AG10803 (cell line): Measurements from ENCODE around the gene THAP4.

Source experiments
- DNase-seq: peaks from one replicate; pipeline ENCODE4 v3.0.0; 2010; ENCODE audit warnings: low read depth
- H3K4me3 ChIP-seq: 2 replicates; pipeline ENCODE4 v1.5.1; 2011; ENCODE audit warnings: mild to moderate bottlenecking, low read length, control low read depth
- CTCF ChIP-seq: conservative IDR thresholded peaks from 2 replicates; pipeline ENCODE4 v1.5.1; 2011; ENCODE audit warnings: mild to moderate bottlenecking, low read length, control low read depth, inconsistent platforms

THAP4 gene

DNA sequence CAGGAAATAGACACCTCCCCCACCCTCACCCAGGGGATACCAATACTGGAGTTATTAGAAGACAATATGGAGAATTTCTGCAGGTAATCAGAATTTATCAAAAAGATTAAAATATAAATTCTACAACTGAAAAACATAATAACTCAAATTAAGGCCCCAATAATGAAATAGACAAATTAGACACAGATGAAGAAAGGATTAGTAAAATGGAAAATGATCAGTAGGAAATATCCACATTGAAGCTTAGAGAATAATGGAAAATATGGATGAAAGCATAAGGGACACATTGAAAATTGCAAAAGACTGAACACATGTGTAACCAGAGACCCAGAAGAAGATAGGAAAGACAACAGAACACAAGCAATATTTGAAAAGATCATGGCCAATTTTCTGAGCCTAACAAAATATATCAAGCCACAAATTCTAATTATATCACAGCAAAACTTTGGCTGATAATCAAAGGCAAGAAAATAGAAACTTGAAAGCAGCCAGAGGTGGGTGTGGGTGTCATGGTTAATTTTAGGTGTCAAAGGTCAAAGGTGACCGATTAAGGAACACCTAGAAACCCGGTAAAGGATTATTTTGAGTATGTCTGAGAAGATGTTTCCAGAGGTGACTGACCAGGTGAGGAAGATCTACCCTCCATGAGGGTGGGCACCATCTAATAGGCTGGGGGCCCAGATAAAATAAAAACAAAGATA lies 50.2 kb downstream of the THAP4 start:
- no peak for DNase-seq
- TF ChIP-seq CTCF = no peak
- no peak overlapping the region for H3K4me3 ChIP-seq

GRCh38 chr2:241584436-241584835 lies 52.5 kb downstream of the THAP4 start:
- H3K4me3 ChIP-seq = no peak overlapping the region
- peak; percentile 49 for DNase-seq
- TF ChIP-seq CTCF = no peak

GRCh38 chr2:241582806-241583205 lies 54.2 kb downstream of the THAP4 start:
- no peak for DNase-seq
- no peak overlapping the region for H3K4me3 ChIP-seq

GRCh38 chr2:241582328-241582727 lies 54.6 kb downstream of the THAP4 start:
- no peak for TF ChIP-seq CTCF
- DNase-seq = no peak
- no peak overlapping the region for H3K4me3 ChIP-seq

More at GRCh38 chr2:241582806-241583205, 54.2 kb downstream of the THAP4 start:
- no peak for TF ChIP-seq CTCF

DNA sequence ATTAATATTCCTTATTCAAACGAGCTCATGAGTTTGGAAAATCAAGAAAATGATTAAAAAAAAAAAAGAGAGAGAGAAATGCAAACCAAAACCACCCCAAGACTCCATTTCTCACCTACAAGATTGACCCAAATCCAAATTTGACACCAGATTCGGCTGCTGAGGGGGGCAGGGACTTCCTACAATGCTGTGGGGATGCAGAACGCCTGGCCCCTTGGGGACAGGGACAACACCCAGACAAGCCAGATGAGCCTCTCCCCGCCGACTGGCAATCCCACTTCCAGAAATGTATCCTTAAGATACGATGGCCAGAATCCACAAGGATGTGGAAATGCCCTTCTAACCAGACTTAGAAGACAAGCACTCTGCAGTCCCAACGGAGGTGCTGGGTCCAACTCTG lies 57.7 kb downstream of the THAP4 start:
- DNase-seq = no peak
- no peak for TF ChIP-seq CTCF
- H3K4me3 ChIP-seq = no peak overlapping the region

DNA sequence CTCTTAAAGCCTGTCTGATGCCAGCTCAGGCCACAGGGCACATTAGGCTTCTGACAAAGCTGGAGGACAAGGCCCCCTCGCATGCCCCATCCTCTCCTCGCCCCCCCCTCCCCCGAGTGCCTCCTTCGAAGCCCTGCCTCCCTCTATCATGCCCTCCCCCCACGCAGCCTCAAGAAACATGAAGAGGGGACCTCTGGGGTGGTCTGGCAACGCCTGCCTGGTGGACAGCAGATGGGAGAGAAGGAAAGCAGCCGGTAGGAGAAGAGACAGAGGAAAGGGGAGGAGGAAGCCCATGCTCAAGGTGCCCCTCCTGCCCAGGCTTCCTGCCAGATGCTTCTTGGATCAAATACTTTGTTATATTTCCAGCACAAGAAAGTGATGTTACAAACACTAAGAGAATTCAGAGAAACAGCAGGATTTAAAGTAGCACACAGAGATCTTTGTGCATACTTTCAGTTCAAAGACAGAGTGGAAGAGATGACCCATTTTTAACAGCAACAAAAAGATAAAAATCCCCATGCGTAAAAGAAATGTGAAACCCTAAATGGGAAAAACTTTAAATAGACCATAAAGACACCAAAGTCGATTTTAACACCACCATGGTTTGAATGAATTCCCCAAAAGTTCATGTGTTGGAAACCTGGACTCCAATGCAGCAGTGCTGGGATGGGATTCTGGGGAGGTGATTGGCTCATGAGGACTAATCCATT lies 59.4 kb downstream of the THAP4 start:
- no peak for TF ChIP-seq CTCF
- DNase-seq = peak; percentile 51
- H3K4me3 ChIP-seq = no peak overlapping the region

- DNase-seq = no peak
- no peak overlapping the region for H3K4me3 ChIP-seq
- TF ChIP-seq CTCF = no peak
These were observed 60.7 kb downstream of the THAP4 start for GRCh38 chr2:241576293-241576654.
